Stimulated activated CD8-positive, alpha-beta memory T cell treated with anti-CD3 and anti-CD28 coated beads, Interleukin-12 subunit alpha, Interleukin-12 subunit beta, amount 100 ng/mL, for 24 hours (primary cell): ENCODE data around the gene PHF14.

Experiments
- DNase-seq: peaks from one replicate; pipeline ENCODE4 v3.0.0-alpha.2; 2020; ENCODE audit errors: extremely low read depth

PHF14 gene

GRCh38 chr7:11120068-11120664 lies 146.5 kb downstream of the PHF14 start:
- DNase-seq: no peak

GRCh38 chr7:11120675-11121220 lies 147.1 kb downstream of the PHF14 start:
- no peak for DNase-seq

- DNase-seq: no peak
These were observed 151.3 kb downstream of the PHF14 start for GRCh38 chr7:11124856-11125559.

GRCh38 chr7:11127114-11127785 lies 153.6 kb downstream of the PHF14 start:
- no peak for DNase-seq

- no peak for DNase-seq
These were observed 154.3 kb downstream of the PHF14 start for GRCh38 chr7:11127988-11128387.

- no peak for DNase-seq
These were observed 154.8 kb downstream of the PHF14 start for GRCh38 chr7:11128498-11128897.

- DNase-seq: no peak
These were observed 156.3 kb downstream of the PHF14 start for GRCh38 chr7:11130012-11130411.

- no peak for DNase-seq
These were observed 156.9 kb downstream of the PHF14 start for GRCh38 chr7:11130601-11131000.

- no peak for DNase-seq
These were observed 159.8 kb downstream of the PHF14 start for GRCh38 chr7:11133436-11133959.

- no peak for DNase-seq
These were observed 161.9 kb downstream of the PHF14 start for GRCh38 chr7:11135573-11135972.

- DNase-seq: no peak
These were observed 167.9 kb downstream of the PHF14 start for GRCh38 chr7:11141541-11141940.

GRCh38 chr7:11153694-11154093 lies 180.0 kb downstream of the PHF14 start:
- no peak for DNase-seq

- DNase-seq: no peak
These were observed 182.2 kb downstream of the PHF14 start for GRCh38 chr7:11155883-11156282.

- no peak for DNase-seq
These were observed 187.8 kb downstream of the PHF14 start for GRCh38 chr7:11161499-11161898.

GRCh38 chr7:11163220-11163619 lies 189.5 kb downstream of the PHF14 start:
- DNase-seq: no peak

GRCh38 chr7:11166051-11166450 lies 192.4 kb downstream of the PHF14 start:
- no peak for DNase-seq

- no peak for DNase-seq
These were observed 195.0 kb downstream of the PHF14 start for GRCh38 chr7:11168650-11169170.

GRCh38 chr7:11170175-11170574 lies 196.5 kb downstream of the PHF14 start:
- no peak for DNase-seq

- no peak for DNase-seq
These were observed 197.3 kb downstream of the PHF14 start for GRCh38 chr7:11170863-11171568.

- no peak for DNase-seq
These were observed 198.0 kb downstream of the PHF14 start for GRCh38 chr7:11171569-11172192.

GRCh38 chr7:11172835-11173234 lies 199.2 kb downstream of the PHF14 start:
- no peak for DNase-seq
